HG03378 (cell line): ENCODE data around the gene MAML2.

Source experiments
- ATAC-seq: cut with Tn5 transposase; IDR thresholded peaks from one replicate; pipeline ENCODE4 v1.9.1; 2021; ENCODE audit warnings: mild to moderate bottlenecking, moderate library complexity; ENCODE audit not compliant: unreplicated experiment

The MAML2 gene

DNA sequence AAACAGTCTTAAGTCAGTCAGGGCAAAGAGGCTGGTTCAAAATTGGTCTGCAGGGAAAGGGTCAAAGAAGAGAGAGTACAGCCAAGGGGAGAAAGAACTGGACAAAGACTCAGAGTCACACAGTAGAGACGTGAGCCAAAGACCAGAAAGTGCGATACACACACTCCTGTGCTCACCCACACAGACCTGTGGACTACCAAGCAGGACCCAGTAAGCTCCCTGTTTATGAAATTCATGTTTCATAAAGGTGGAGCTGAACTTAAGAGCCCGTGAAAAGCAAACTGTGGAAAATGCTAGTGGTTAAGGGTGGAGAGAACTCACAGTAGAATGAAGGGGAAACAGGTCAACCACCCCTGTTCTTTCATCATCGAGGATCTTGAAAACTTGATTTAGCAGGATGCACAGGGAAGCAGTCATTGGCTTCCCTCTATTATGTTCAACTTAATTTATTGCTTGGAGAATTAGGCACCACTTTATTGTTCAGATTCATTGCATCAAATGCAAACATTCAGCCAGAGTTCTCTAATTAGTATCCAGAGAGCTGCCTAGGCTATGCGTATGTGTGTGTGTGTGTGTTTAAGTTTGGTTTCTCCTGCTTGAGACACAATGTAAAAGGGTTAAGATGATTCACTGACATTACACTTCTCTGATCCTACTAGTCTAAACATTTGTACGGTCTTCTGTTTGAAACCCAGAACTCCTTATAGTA lies 258.2 kb downstream of the MAML2 start:
- ATAC-seq: no peak

DNA sequence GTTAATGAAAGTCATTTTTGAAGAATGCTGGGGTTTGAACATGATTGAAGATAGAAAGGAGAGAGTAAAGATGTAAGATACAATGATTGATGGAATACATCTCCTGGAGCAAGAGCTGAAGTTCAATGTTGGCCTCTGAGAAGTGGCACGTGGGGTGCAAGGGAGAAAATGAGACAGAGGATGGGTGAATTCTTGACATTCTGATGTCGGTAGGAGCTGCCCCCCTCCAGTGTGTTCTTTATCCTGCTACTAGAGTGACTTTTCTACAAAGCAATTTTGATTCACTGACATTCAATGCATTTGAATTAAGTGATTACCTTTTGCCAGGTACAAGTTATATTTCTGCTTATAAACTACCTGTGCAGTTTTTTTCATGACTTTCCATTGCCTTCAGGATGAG lies 260.1 kb downstream of the MAML2 start:
- ATAC-seq: no peak

GRCh38 chr11:96082002-96082899 lies 260.7 kb downstream of the MAML2 start:
- no peak for ATAC-seq

DNA sequence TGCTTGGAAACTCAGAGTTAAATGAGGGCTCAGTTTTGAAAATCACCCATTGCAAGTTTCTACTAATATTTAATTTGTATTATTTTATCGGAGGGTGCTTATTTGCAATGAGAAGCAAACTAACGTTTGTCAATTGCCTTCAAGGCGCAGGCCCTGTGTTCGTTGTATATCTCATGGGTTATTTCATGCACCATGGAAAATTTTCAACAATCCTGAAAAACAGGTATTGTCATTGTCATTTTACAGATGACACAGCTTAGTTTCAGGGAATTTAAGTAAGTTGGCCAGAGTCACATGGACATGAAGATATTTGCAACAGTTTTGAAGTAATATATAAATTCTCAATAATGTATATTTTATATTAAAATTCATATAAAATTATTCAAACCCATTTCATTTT lies 261.4 kb downstream of the MAML2 start:
- no peak for ATAC-seq

DNA sequence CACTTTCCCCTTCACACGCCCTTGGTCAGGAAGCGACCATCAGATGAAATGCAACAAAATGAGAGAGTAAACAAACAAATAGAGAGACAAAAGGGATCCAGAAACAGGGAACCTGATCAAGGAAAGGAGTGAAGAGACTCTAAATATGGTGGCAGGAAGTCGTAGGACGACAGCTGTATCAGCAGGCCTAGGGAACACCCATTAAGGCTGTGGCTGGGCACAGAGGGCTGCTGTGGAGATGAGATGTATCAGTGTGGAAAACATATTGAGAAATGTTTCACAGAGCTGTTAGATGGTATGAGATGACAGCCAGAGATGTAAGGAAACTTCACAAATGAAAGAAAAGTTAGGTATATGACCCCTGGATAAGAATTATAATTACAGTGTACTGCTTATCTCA lies 263.3 kb downstream of the MAML2 start:
- ATAC-seq: no peak

GRCh38 chr11:96075532-96075959 lies 267.4 kb downstream of the MAML2 start:
- peak; percentile 93 for ATAC-seq

DNA sequence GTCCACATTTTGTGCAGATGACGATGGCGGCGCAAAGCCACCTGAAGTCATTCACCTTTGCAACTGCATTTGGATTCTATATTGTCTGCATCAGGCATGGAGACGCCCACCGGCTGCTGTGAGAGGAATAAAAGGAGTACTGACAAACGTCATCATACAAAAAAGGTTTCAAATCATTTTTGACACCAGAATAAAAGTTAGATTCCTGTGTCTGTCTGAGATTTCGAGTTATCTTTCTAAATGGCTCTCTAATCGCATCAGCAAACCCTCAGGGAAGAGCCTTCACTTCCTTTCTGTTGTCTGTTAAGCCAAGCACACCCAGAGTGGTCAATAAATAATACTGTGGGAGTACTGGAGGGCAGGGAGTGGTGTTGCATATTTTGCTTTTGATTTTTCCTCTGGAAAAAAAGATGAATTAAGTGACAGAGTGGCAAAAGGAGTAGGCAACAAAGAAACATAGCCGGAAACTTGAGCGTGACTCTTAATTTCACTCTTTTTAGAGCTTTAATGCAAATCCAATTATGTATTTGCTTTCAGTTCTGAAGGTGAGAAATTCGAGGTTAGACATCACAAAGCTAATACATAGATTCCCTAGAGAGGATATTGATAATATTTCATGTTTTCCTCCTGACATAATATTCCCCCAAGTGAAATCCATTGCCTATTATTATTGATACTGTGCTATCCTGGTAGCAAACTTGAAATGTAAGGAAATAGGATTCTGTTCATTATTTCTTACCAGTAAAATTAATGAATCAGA lies 268.3 kb downstream of the MAML2 start:
- peak; percentile 39 for ATAC-seq

DNA sequence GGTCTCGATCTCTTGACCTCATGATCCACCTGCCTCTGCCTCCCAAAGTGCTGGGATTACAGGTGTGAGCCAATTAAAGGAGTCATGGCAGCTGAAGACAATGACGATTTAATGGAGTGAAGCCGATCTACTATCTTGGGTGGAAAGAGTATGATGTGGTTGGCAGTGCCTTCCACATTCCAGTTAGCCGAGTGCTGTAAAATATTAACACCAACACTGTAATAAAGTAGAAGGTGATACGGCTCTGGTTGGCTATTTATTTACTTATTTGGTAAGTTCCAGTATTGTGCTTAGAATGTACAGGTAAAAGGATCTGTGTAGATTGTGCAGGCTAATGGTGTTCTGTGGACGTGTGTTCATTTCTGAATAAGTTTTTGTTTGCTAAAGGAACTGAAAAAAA lies 269.5 kb downstream of the MAML2 start:
- ATAC-seq: no peak

DNA sequence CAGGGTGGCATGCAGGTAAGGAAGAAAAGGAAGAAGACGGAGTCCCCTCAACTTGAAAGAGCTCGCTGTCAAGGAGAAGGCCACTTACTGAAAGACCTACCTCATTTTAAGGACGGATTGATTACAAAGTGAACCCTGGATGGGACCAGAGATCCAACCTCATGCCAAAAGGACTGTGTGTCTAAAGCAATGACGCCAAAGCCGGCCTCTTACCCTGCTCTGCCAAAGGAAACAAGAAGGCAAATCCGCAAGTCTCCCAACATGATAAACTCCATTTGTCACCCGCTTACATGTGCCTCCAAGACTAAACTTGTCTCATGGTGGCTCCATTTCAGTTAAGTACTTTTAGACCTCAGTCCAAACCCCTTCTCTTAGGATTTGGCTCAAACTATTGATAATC lies 270.4 kb downstream of the MAML2 start:
- no peak for ATAC-seq

GRCh38 chr11:96070453-96070852 lies 272.5 kb downstream of the MAML2 start:
- no peak for ATAC-seq

DNA sequence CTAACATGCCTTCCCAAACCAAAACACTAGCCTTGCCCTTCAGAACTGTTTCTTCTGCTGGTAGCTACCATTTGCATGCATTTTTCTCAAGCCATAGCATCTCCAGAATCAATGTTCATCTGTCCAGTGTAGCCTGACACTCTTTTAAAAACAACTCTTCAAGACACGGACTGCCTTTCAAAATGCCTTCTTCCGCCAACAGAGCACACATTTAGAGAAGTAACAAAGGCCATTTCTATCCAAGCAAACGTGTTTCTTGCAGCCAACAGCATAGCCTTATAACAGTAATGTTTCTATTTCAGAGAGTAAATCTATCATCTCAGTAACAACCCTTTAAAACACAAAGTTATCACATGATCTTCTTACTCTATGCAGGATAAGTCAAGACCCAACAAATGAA lies 275.8 kb downstream of the MAML2 start:
- ATAC-seq: no peak

DNA sequence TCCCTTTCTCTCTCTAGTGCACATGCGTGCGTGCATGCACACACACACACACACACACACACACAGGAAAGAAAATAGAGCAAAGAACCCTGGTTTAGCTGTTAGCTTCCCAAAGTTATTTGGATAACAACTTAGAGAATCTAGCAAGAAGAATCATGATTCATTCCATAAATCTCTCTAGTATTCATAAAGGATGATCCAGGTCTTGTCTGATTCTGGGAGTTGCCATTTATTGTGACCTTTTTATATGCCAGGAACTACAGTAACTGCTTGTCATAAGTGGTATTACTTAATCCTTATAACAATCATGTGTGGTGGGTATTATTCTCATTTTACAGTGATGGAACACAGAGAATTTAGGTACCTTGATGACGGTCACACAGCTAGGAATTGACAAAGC lies 277.6 kb downstream of the MAML2 start:
- no peak for ATAC-seq

- ATAC-seq: no peak
Measured at GRCh38 chr11:96063886-96064285, 279.1 kb downstream of the MAML2 start.

- ATAC-seq: no peak
Measured at GRCh38 chr11:96063053-96063452, 279.9 kb downstream of the MAML2 start.

DNA sequence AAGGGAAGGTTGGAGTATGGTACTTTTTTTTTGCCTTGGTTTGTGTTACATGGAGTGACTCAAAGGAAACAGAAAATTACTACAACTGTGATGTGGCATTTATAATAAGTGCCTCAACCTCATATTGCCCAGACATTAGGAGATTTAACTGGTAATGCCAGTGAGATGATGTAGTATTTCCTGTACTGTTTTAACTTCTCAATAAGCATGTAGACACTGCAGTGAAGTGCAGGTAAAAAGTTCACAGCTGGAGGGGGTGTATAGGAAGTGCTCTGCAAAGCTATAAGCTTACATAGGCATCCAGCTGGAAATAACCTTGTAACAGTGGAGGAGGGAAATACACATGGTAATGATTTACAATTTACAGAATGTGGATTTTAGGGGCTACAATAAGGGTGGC lies 280.9 kb downstream of the MAML2 start:
- ATAC-seq: peak; percentile 89

DNA sequence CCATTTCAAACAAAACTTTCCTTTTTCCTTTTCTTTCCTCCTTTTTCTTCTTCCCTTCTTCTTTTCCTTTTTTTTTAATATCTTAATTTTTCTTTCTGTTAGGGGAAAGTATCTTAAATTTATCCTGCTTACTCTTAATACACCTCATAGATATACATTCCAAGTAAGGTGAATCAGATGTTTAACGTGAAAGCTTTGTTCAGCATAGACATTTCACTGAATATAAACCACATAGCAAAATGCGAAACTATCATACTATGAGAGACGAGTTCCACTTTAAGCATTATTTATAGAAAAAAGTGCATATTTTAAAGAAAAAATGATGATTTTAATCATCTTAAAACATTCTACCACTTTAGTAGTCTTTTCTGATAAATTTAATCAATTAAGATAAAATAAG lies 281.3 kb downstream of the MAML2 start:
- no peak for ATAC-seq

DNA sequence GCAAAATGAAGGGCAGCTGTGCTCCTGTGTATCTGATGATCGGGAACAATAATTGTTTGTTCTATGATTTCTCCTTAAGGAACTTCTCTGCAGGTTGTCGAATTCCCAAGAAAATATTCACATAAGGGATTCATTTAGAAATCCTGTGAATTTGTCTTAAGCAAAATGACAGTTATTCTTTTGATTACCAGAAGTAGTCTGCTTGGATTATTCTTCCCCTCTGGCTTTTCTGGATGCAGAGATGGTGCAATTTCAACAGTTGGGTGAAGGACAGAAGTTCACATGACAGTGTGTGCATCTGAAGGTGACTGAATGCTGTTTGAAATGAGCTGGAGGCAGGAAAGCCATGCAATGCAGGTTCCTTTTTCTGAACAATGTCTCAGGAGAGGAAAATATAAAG lies 281.9 kb downstream of the MAML2 start:
- no peak for ATAC-seq

DNA sequence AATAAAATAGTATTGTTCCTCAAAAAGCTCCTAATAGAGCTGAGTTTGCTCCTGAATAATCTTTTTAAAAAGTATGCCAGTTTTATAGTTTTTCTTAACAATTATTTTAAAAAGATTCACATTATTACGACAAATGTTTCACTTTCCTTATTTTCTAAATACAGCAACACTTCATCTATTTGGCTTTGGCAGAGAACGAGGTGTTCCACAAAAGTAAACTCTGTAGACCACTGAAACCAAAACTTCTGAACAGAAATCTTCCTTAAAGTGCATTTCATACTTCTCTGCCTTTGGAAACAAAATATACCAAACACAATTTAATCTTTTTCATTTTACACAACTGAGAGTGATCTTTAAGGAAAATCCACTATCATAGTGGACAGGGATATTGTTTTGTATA lies 285.5 kb downstream of the MAML2 start:
- no peak for ATAC-seq

- ATAC-seq: no peak
Measured at GRCh38 chr11:96056576-96056975, 286.4 kb downstream of the MAML2 start.

DNA sequence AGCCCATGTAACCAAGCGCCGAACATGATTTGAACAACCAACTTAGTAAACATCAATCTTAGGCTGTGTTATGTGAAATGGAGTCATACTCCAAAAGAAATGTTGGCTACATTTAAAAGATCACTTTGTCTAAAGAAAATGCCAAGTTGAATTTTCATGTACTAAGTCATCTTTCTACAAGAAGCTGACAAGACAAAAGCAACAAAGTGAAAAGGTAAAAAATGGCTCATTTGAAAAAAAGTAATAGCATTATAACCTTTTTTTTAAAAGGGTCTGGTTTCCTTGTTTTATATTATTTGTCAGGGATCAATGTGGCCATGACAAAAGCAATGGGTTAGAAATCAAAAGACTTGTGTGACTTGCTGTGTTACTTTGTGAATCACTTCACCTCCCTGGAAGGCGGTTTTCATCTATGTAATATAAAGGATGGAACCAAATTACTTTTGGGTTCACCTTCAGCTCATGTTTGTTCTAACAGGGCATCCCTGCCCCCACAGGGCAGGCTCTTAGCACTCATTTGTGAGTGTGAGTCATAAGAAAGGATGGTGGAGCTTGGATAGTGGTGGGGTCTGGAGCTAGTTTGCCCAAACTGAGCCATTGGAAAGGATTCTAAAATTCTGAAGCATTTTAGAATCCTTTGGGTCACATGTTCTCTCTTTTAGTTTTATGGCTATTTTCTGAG lies 287.1 kb downstream of the MAML2 start:
- ATAC-seq: no peak
